HepG2 (cell line): ENCODE measurements around the gene TUBA4B. TPM values are rescaled to one million over a fixed set of nuclear protein-coding genes. Genes with fewer than 3 reads are reported as not detected.

ENCODE experiments used
- ATF6 ChIP-seq: sonication (generic); formaldehyde crosslinking; conservative IDR thresholded peaks from 2 replicates; pipeline ENCODE4 v1.4.0; 2020; ENCODE audit warnings: missing genetic modification reagents
- BRD4 ChIP-seq: sonication (generic); formaldehyde crosslinking; IDR thresholded peaks from 2 replicates; pipeline ENCODE4 v1.4.0; 2020; ENCODE audit warnings: missing genetic modification reagents
- CEBPZ ChIP-seq: IDR thresholded peaks from 2 replicates; pipeline ENCODE4 v1.6.1; 2012; ENCODE audit warnings: low read length, improper control_type of control experiment
- DR1 ChIP-seq: sonication (generic); formaldehyde crosslinking; IDR thresholded peaks from 2 replicates; pipeline ENCODE4 v1.8.0; 2021; ENCODE audit warnings: mild to moderate bottlenecking, missing genetic modification reagents, inconsistent platforms
- DRAP1 ChIP-seq: IDR thresholded peaks from 2 replicates; pipeline ENCODE4 v1.6.1; 2016; ENCODE audit warnings: missing genetic modification reagents, missing compliant biosample characterization
- DZIP1 ChIP-seq: sonication (generic); formaldehyde crosslinking; IDR thresholded peaks from 2 replicates; pipeline ENCODE4 v1.5.0; 2020; ENCODE audit warnings: mild to moderate bottlenecking, missing genetic modification reagents
- ELF3 ChIP-seq: IDR thresholded peaks from 2 replicates; pipeline ENCODE4 v1.6.1; 2016; ENCODE audit warnings: missing genetic modification reagents, missing compliant biosample characterization
- HNF1B ChIP-seq: sonication (generic); formaldehyde crosslinking; IDR thresholded peaks from 2 replicates; pipeline ENCODE4 v1.5.1; 2020; ENCODE audit warnings: mild to moderate bottlenecking, moderate library complexity, missing genetic modification reagents
- NR2F2 ChIP-seq: IDR thresholded peaks from 2 replicates; pipeline ENCODE4 v1.6.1; 2012; ENCODE audit warnings: low read depth, inconsistent platforms, borderline replicate concordance
- PATZ1 ChIP-seq: sonication (generic); formaldehyde crosslinking; IDR thresholded peaks from 2 replicates; pipeline ENCODE4 v1.4.0; 2020; ENCODE audit warnings: missing genetic modification reagents
- SMARCE1 ChIP-seq: fragments of 450-650 bp; IDR thresholded peaks from 2 replicates; pipeline ENCODE4 v1.6.1; 2017; ENCODE audit warnings: borderline replicate concordance
- ZBTB8A ChIP-seq: sonication (generic); formaldehyde crosslinking; IDR thresholded peaks from 2 replicates; pipeline ENCODE4 v1.4.0; 2020; ENCODE audit warnings: mild to moderate bottlenecking, low read depth, missing genetic modification reagents, borderline replicate concordance
- ZNF205 ChIP-seq: IDR thresholded peaks from 2 replicates; pipeline ENCODE4 v1.6.1; 2018; ENCODE audit warnings: missing biosample characterization, missing genetic modification reagents
- ZNF33A ChIP-seq: sonication (generic); formaldehyde crosslinking; IDR thresholded peaks from 2 replicates; pipeline ENCODE4 v1.5.1; 2020; ENCODE audit warnings: missing genetic modification reagents, mild to moderate bottlenecking, moderate library complexity, borderline replicate concordance
- polyA plus RNA-seq, 8 experiments: library from polyadenylated mRNA; depleted of rRNA in 3 of 8; stranded (reverse) in 7 of 8; unstranded in 1 of 8; fragments of >200 nt; fragmentation: Illumina TruSeq in 4 of 8; extraction: Trizol in 4 of 8; gene quantifications; 2 replicates each; pipeline versions ENCODE4 v1.2.1 to v1.2.3, GENCODE V29; 2011 to 2016; ENCODE audit warnings: low read depth in 4 of 8, missing spikeins in 1 of 8, mixed read lengths in 1 of 8; ENCODE audit not compliant: insufficient read depth in 1 of 8
- total RNA-seq, 5 experiments: library from RNA; depleted of rRNA; stranded (reverse); fragments of >200 nt; fragmentation: Illumina TruSeq; extraction: Trizol; gene quantifications; 2 replicates each; pipeline ENCODE4 v1.2.3, GENCODE V29; 2016; ENCODE audit warnings: low read depth in 1 of 5

TUBA4B gene
- total and polyA plus RNA-seq, 2 of the 13 experiments (the other 11 are each of a cell fraction or from before 2014, with no cell fraction given) = 0.18 to 0.22 TPM

- TF ChIP-seq HNF1B (peak; percentile 68; the same call in 1 of the 2 replicates), ZNF205 (CRISPR knock-in tag) (peak; percentile 81; the same call in 1 of the 2 replicates), DRAP1 (CRISPR knock-in tag) (peak; percentile 90), BRD4 (peak; percentile 97; the same call in 1 of the 2 replicates), ZNF33A (CRISPR knock-in tag) (0 out of 2 replicates have a peak, but pooled peaks have one; percentile 9), ATF6 (CRISPR knock-in tag) (no peak), DZIP1 (no peak; the same call in 1 of the 2 replicates), DR1 (CRISPR knock-in tag) (peak; percentile 93), ZBTB8A (CRISPR knock-in tag) (no peak; the same call in 1 of the 2 replicates), CEBPZ (no peak), ELF3 (CRISPR knock-in tag) (peak; percentile 77), NR2F2 (no peak; the same call in 1 of the 2 replicates), SMARCE1 (no peak), PATZ1 (CRISPR knock-in tag) (peak; percentile 92)
Observed at GRCh38 chr2:219218732-219219701, 34.0 kb upstream of the TUBA4B start, which contains the start of gene ABCB6 (continued).
